NCI-H526 treated with DMSO at 0.1 percent for 48 hours (cell line): Measurements from ENCODE around the gene NELL1.

ENCODE experiments used
- DNase-seq: peaks from one replicate; lab custom pipeline; 2025; lab: John Stamatoyannopoulos, UW

The NELL1 gene

GRCh38 chr11:20668131-20668809 lies 1.1 kb upstream of the NELL1 start:
- no peak for DNase-seq

GRCh38 chr11:20669820-20670684 lies 666 bp downstream of the NELL1 start:
- no peak for DNase-seq

GRCh38 chr11:20670932-20671403 lies 1.6 kb downstream of the NELL1 start:
- no peak for DNase-seq

- peak; percentile 58 for DNase-seq
Measured at GRCh38 chr11:20671856-20672546, 2.6 kb downstream of the NELL1 start.

- DNase-seq = peak; percentile 19
Measured at GRCh38 chr11:20672575-20672974, 3.2 kb downstream of the NELL1 start.

GRCh38 chr11:20676658-20677057 lies 7.3 kb downstream of the NELL1 start:
- DNase-seq = no peak

GRCh38 chr11:20688761-20689160 lies 19.4 kb downstream of the NELL1 start:
- DNase-seq = peak; percentile 70

GRCh38 chr11:20707876-20708275 lies 38.5 kb downstream of the NELL1 start:
- DNase-seq = no peak

GRCh38 chr11:20712912-20713311 lies 43.5 kb downstream of the NELL1 start:
- no peak for DNase-seq

GRCh38 chr11:20715464-20715863 lies 46.1 kb downstream of the NELL1 start:
- DNase-seq = no peak

GRCh38 chr11:20715931-20716330 lies 46.5 kb downstream of the NELL1 start:
- no peak for DNase-seq

- DNase-seq = no peak
Measured at GRCh38 chr11:20719821-20720220, 50.4 kb downstream of the NELL1 start.

GRCh38 chr11:20723366-20723765 lies 54.0 kb downstream of the NELL1 start:
- DNase-seq = no peak

- no peak for DNase-seq
Measured at GRCh38 chr11:20729597-20730105, 60.3 kb downstream of the NELL1 start.

- no peak for DNase-seq
Measured at GRCh38 chr11:20731676-20732215, 62.4 kb downstream of the NELL1 start.

- DNase-seq = no peak
Measured at GRCh38 chr11:20739107-20739506, 69.7 kb downstream of the NELL1 start.

- DNase-seq = no peak
Measured at GRCh38 chr11:20739577-20739976, 70.2 kb downstream of the NELL1 start.

- peak; percentile 51 for DNase-seq
Measured at GRCh38 chr11:20754933-20755332, 85.5 kb downstream of the NELL1 start.

- DNase-seq = no peak
Measured at GRCh38 chr11:20759541-20759940, 90.2 kb downstream of the NELL1 start.

- no peak for DNase-seq
Measured at GRCh38 chr11:20760811-20761210, 91.4 kb downstream of the NELL1 start.

- DNase-seq = peak; percentile 99
Measured at GRCh38 chr11:20762116-20762844, 92.9 kb downstream of the NELL1 start.
